DOHH2 (cell line): ENCODE data around the gene HDAC4.

Experiments
- EZH2phosphoT487 ChIP-seq: fragments of 200-600 bp; sonication (generic); IDR thresholded peaks from 2 replicates; pipeline ENCODE4 v1.6.1; 2017; ENCODE audit warnings: borderline replicate concordance, mild to moderate bottlenecking, antibody characterized with exemption, low read length, moderate library complexity, mixed read lengths
- TF ChIP-seq, protein P1 (sequence below): fragments of 200-600 bp; sonication (generic); IDR thresholded peaks from one replicate; pipeline ENCODE4 v1.5.1; 2014; ENCODE audit warnings: antibody characterized with exemption, mild to moderate bottlenecking, low read depth, low read length; ENCODE audit not compliant: poor library complexity, severe bottlenecking

DNA sequence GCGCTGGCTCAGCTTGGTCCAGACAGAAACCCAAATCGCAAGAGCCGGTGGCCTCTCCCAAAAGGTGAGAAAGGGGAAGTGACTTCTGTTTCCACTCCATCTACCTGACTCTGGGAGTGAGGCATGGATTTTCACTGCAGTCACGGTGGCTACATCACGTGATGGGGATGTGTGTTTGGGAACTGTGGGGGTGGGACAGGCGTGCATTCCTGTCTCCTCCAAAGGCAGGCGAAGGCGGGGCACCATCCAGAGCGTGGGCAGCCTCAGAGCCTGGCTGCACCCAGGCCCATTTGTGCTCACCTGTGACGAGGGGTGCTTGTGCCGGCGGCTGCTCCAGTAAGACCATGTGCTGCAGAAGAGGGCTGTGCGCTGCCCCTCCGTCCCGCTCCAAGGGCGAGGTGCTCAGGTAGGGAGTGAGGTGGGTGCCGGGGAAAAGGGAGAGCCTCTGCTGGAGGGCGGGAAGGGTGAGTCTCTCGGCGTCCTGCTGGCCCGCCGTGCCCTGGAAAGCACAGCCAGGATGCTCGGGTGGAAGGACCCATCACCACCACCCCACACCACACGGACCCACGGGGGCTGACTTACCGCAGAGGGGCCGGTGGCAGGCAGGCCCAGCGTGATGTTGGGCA, 266.8 kb downstream of the HDAC4 start:
- TF ChIP-seq, protein P1, sequence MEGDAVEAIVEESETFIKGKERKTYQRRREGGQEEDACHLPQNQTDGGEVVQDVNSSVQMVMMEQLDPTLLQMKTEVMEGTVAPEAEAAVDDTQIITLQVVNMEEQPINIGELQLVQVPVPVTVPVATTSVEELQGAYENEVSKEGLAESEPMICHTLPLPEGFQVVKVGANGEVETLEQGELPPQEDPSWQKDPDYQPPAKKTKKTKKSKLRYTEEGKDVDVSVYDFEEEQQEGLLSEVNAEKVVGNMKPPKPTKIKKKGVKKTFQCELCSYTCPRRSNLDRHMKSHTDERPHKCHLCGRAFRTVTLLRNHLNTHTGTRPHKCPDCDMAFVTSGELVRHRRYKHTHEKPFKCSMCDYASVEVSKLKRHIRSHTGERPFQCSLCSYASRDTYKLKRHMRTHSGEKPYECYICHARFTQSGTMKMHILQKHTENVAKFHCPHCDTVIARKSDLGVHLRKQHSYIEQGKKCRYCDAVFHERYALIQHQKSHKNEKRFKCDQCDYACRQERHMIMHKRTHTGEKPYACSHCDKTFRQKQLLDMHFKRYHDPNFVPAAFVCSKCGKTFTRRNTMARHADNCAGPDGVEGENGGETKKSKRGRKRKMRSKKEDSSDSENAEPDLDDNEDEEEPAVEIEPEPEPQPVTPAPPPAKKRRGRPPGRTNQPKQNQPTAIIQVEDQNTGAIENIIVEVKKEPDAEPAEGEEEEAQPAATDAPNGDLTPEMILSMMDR: no peak
- no peak for TF ChIP-seq EZH2phosphoT487
